ENCODE measurements around the gene FAM50A.

The FAM50A gene

GRCh38 chrX:154412468-154412867 lies 31.5 kb upstream of the FAM50A start:
- DNase-seq (ENCODE audit: low read depth in 4 of 4, low spot score in 1 of 4) = no peak

- no peak for DNase-seq (ENCODE audit: low read depth in 4 of 4, low spot score in 1 of 4)
Measured at GRCh38 chrX:154413142-154413541, 30.8 kb upstream of the FAM50A start.

GRCh38 chrX:154417157-154417556 lies 26.8 kb upstream of the FAM50A start:
- no peak for DNase-seq (ENCODE audit: low read depth in 4 of 4, low spot score in 1 of 4)

- DNase-seq (ENCODE audit: low read depth in 4 of 4, low spot score in 1 of 4) = no peak
Measured at GRCh38 chrX:154419189-154419588, 24.8 kb upstream of the FAM50A start.

GRCh38 chrX:154419688-154420401 lies 24.1 kb upstream of the FAM50A start:
- no peak for DNase-seq (ENCODE audit: low read depth in 4 of 4, low spot score in 1 of 4)

GRCh38 chrX:154420402-154420756 lies 23.6 kb upstream of the FAM50A start:
- DNase-seq (ENCODE audit: low read depth in 4 of 4, low spot score in 1 of 4) = no peak

GRCh38 chrX:154426916-154427770 lies 16.8 kb upstream of the FAM50A start:
- DNase-seq (ENCODE audit: low read depth in 4 of 4, low spot score in 1 of 4) = no peak

GRCh38 chrX:154428176-154429171 lies 15.5 kb upstream of the FAM50A start, which contains the start of gene ATP6AP1:
ATP6AP1 (plus strand) TSS chrX:154428677; CDS start chrX:154428693, 16 bp downstream.
- peak; percentile 59 to 85 (median 70) for DNase-seq (ENCODE audit: low read depth in 4 of 4, low spot score in 1 of 4)

GRCh38 chrX:154429711-154430110 lies 14.2 kb upstream of the FAM50A start:
- DNase-seq (ENCODE audit: low read depth in 4 of 4, low spot score in 1 of 4) = no peak

- no peak for DNase-seq (ENCODE audit: low read depth in 4 of 4, low spot score in 1 of 4)
Measured at GRCh38 chrX:154430479-154430878, 13.5 kb upstream of the FAM50A start.

GRCh38 chrX:154430916-154431315 lies 13.0 kb upstream of the FAM50A start:
- DNase-seq (ENCODE audit: low read depth in 4 of 4, low spot score in 1 of 4) = no peak

GRCh38 chrX:154431341-154431740 lies 12.6 kb upstream of the FAM50A start:
- DNase-seq (ENCODE audit: low read depth in 4 of 4, low spot score in 1 of 4) = no peak

- no peak for DNase-seq (ENCODE audit: low read depth in 4 of 4, low spot score in 1 of 4)
Measured at GRCh38 chrX:154432210-154432609, 11.7 kb upstream of the FAM50A start.

- no peak for DNase-seq (ENCODE audit: low read depth in 4 of 4, low spot score in 1 of 4)
Measured at GRCh38 chrX:154433605-154434004, 10.3 kb upstream of the FAM50A start.

GRCh38 chrX:154434394-154435168 lies 9.4 kb upstream of the FAM50A start:
- DNase-seq (ENCODE audit: low read depth in 4 of 4, low spot score in 1 of 4) = no peak

GRCh38 chrX:154435171-154435733 lies 8.7 kb upstream of the FAM50A start:
- DNase-seq (ENCODE audit: low read depth in 4 of 4, low spot score in 1 of 4) = no peak

- no peak for DNase-seq (ENCODE audit: low read depth in 4 of 4, low spot score in 1 of 4)
Measured at GRCh38 chrX:154436374-154436982, 7.5 kb upstream of the FAM50A start.

GRCh38 chrX:154436983-154437752 lies 6.8 kb upstream of the FAM50A start, which contains the start of gene GDI1:
GDI1 (plus strand) TSS chrX:154437154; CDS start chrX:154437255, 101 bp downstream.
- DNase-seq (ENCODE audit: low read depth in 4 of 4, low spot score in 1 of 4) = peak in 2 of 4 experiments; percentile 41 to 45
